Inflammatory macrophage treated with lipopolysaccharide for 1 hour (primary cell): Measurements from ENCODE around the gene NDFIP2.

ENCODE experiments used
- DNase-seq, 2 donors: peaks; one replicate each; pipeline ENCODE4 v3.0.0-alpha.2; 2020 to 2022

The NDFIP2 gene

GRCh38 chr13:79500829-79501228, 19.9 kb downstream of the NDFIP2 start:
- no peak for DNase-seq

- DNase-seq = no peak
Measured at GRCh38 chr13:79501538-79502232, 20.7 kb downstream of the NDFIP2 start.

GRCh38 chr13:79502859-79503468, 22.0 kb downstream of the NDFIP2 start:
- DNase-seq = no peak

DNA sequence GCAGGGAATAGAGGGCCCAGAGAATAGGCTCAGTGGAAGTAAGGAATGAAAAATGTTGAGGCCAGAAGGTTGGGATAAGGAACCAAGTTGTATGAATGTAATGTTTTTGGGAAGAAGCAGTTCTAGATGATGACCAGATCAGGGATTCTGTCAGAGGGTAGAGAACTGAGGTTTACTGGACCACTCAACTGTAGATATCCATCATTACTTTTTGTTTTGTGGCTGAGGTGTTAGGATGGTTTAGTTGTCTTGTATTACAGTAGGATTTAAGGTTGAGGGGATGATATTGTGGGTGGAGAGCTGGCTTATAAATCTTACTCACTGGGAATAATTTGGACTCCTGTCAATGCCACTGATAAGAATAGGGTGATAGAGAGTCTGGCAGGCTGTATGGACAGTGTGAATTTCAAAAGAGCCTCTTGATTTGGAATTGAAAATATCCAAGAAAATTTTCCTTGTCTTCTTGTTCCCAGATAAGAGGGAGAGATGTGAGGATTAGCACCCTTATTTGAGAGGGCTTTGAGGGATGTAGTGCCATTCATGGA, 22.6 kb downstream of the NDFIP2 start:
- no peak for DNase-seq

DNA sequence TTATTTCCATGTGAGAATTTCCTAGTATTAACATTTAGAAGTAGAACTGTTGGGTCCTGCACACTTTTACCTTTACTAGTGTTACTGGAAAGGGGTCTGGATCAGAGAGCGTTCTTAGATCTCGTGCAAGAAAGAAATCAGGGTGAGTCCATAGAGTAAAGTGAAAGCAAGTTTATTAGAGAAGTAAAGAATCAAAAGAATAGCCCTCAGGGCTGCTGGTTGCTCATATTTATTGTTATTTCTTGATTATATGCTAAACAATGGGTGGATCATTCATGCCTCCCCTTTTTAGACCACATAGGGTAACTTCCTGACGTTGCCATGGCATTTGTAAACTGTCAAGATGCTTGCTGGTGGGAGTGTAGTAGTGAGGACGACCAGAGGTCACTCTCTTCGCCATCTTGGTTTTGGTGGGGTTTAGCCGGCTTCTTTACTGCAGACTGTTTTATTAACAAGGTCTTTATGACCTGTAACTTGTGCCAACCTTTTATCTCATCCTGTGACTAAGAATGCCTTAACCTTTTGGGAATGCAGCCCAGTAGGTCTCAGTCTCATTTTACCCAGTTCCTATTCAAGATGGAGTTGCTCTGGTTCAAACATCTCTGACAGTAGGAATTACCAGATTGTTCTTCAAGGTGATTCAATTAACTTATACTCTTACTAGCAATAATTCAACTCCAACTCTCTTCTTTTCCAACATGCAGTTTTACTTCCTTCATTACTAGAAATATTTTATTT, 27.4 kb downstream of the NDFIP2 start:
- no peak for DNase-seq

GRCh38 chr13:79511611-79512010, 30.7 kb downstream of the NDFIP2 start:
- no peak for DNase-seq

- DNase-seq = no peak
Measured at GRCh38 chr13:79512950-79513349, 32.0 kb downstream of the NDFIP2 start.

DNA sequence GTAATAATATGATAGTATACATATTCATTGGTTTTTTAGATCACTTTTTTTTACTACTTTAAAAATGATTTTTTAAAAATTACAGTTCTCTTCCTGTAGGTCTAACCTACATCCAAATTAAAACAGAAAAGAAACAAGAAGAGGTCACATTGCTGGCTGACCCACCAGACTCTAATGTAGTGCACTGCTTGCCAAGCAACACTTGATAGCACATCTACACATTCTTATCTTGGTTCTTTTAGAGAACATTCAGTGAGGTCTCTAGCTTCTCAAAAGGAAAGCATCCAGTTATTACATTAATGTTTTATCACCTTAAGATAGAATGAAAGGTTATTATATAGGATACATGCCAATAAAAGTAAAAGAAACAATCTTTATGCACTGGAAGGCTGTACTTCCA, 35.6 kb downstream of the NDFIP2 start:
- DNase-seq = no peak

DNA sequence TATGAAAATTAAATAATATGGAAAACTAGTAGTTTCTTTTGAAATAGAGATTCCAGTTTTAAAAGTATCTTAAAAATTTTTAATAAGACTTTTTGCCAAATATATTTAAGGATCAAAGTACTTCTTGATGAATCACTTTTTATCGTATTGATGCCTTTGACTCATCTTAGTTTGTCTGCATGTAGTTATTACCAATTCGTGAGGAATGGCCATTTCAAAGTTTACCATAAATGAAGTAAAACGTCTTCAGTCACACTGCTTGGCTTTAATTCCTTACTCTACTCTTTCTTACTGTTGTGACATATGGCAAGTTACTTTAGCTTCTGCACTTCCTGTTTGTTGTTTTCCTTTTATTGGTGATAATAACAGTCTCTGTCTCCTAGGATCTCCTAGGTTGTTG, 38.3 kb downstream of the NDFIP2 start:
- DNase-seq = no peak

DNA sequence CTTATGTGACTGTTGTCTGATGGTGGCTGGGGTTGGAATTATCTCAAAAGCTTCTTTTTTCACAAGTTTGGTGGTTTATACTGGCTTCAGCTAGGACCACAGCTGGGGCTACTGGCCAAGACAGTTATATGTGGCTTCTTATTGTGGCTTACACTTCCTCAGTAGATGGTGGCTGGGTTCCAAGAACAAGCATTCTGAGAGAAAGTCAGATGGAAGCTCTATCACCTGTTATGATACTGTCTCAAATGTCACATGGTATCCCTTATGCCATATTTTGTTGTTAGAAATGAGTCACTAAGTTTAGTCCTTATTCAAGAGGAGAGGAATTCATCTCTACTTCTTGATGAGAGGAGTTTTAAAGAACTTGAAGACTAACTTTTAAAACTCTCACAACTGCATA, 41.6 kb downstream of the NDFIP2 start:
- no peak for DNase-seq

DNA sequence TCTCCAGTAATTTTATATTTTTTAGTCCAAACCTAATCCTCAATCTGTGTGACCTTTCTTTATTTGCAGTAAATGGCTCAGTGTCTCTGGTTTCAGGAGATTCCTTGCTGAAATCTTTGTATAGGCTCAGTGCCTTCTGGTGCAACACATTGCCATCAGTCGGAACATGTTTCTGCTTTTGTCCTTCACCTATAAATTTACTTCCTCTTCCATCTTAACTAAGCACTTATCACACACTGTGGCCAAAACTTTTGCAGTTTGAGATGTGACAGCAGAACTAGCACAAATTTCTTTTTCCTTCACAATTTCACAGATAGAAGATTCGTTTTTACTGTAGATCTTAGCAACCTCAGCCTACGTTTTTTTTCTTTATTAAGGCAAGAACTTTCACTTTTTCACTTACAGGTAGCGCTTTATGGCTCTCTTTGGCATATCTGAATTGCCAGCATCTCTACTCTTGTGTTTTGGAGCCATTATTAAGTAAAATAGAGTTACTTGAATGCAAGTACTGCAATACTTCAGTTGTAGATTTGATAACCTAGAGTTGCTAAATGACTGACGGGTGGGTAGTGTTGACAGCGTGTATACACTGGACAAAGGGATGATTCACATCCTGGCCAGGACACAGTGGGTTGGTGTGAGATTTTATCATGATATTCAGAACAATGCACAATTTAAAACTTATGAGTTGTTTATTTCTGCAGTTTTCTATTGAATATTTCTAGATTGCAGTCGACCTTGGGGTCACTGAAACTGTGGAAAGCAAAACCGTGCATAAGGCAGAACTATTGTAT, 44.3 kb downstream of the NDFIP2 start:
- no peak for DNase-seq

DNA sequence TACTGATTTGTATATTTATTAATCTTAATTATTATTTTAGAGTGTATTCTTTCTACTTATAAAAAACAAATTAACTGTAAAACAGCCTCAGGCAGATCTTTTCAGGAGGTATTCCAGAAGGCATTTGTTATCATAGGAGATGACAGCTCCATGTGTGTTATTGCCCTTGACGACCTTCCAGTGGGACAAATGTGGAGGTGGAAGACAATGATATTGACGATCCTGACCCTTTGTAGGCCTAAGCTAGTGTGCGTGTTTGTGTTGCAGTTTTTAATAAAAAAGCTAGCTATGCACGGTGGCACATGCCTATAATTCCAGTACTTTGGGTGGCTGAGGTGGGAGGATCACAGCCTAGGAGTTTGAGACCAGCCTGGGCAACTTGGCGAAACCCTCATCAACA, 46.7 kb downstream of the NDFIP2 start:
- no peak for DNase-seq

DNA sequence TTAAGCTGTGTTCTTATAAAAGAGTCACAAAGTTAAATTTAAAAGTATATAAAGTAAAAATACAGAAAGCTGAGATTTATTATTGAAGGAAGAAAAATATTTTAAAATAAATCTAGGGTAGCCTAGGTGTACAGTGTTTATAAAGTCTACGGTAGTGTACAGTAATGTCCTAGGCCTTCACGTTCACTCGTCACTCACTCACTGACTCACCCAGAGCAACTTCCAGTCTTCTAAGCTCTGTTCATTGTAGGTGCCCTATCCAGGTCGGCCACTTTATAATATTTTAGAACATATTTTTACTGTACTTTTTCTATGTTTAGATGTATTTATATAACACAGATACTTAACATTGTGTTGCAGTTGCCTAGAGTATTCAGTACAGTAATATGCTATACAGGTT, 47.4 kb downstream of the NDFIP2 start:
- no peak for DNase-seq

GRCh38 chr13:79528759-79529191, 47.8 kb downstream of the NDFIP2 start:
- no peak for DNase-seq

GRCh38 chr13:79529817-79530216, 48.9 kb downstream of the NDFIP2 start:
- no peak for DNase-seq

- no peak for DNase-seq
Measured at GRCh38 chr13:79530270-79530669, 49.3 kb downstream of the NDFIP2 start.

DNA sequence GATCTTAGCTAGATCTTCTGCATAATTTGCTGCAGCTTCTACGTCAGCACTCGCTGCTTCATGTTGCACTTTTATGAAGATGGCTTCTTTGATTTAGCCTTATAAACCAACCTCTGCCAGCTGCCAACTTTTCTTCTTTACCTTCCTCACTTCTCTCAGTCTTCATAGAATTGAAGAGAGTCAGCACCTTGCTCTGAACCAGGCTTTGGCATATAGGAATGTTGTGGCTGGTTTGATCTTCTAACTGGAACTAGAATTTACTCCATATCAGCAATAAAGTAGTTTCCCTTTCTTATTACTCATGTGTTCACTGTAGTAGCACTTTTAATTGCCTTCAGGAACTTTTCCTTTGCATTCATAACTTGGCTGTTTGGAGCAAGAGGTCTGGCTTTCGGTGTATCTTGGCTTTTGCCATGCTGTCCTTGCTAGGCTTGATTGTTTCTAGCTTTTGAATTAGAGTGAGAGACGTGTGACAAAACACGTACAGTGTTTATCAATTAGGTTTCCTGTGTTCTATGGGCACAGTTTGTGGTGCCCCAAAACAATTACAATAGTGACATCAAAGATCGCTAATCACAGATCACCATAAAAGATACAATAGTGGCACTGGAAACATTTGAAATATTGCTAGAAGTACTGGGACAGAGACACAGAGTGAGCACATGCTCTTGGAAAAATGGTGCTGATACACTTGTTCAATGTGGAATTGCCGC, 50.7 kb downstream of the NDFIP2 start:
- DNase-seq = no peak

DNA sequence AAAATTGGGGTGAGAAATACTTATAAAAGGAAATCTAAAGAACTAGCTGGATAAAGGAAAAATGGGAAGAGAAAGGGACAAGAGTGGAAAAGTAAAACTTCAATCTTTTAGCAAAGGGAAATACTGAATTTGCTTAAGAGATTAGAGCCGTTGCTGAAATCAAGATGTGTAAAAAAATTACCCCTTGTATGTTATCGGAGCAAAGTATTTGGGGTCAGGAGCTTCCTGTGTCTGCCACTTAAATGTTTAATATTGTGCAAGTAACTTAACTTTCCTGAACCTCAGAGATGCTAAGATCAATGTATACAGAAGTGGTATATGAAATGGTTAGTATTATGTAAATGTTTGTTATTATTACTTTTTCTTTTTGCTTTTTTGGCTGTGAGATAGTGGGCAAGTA, 51.6 kb downstream of the NDFIP2 start:
- no peak for DNase-seq

- no peak for DNase-seq
Measured at GRCh38 chr13:79533781-79534400, 52.9 kb downstream of the NDFIP2 start.

- DNase-seq = no peak
Measured at GRCh38 chr13:79534596-79534995, 53.6 kb downstream of the NDFIP2 start.

GRCh38 chr13:79538757-79539156, 57.8 kb downstream of the NDFIP2 start:
- no peak for DNase-seq

DNA sequence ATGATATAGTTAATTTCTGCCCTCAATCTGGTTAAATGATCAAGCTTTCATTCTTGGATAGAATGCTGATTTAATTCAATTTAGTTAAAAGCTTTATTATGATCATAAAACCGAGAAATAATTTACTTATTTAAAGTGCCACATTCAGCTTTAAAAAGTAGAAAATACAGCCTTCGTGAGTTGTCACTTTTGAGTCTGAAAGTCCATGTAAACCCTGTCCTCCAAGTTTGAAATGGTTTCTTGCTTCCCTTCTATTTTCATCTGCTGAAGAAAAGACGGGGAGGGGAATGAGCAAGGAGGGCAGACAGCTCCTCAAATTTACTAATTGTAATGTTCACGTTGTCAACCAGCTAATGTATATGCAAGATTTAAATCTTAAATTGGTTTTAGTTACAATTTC, 59.5 kb downstream of the NDFIP2 start:
- no peak for DNase-seq
